Naive thymus-derived CD8-positive, alpha-beta T cell (primary cell): ENCODE data around the gene KIF26A. TPM values are rescaled to one million over a fixed set of nuclear protein-coding genes. Genes with fewer than 3 reads are reported as not detected.
"Not testable (repeated sequence)": the region's sequence is repeated elsewhere in the genome, so short reads cannot be mapped to it uniquely, and the experiment has no call there.

ENCODE experiments used
- ATAC-seq, 2 donors: fragments of 150-1000 bp; cut with Tn5 transposase in 1 of 2; sonication (Bioruptor Pico), chemical (Tn5 transposase) in 1 of 2; 1 replicate in 1 of 2; 2 replicates in 1 of 2; pipeline ENCODE4 v1.10.0; 2021; ENCODE audit warnings: mild to moderate bottlenecking in 2 of 2, moderate library complexity in 2 of 2
- POLR2A ChIA-PET: fragments of 350-600 bp; sonication (Branson Sonifier 250); formaldehyde crosslinking; loops from one replicate; lab custom pipeline; 2021; ENCODE audit warnings: antibody characterized with exemption; lab: Charles Lee
- DNase-seq, 10 donors: peaks; one replicate each; pipeline versions ENCODE4 v3.0.0 to v3.0.0-alpha.2; 2020 to 2022
- H3K27ac Mint-ChIP-seq, 10 donors: one replicate each; pipeline ENCODE4 v1.8.0; 2020 to 2022; ENCODE audit warnings: mild to moderate bottlenecking in 10 of 10, mixed read lengths in 10 of 10, moderate library complexity in 4 of 10, inconsistent platforms in 1 of 10
- H3K27me3 Mint-ChIP-seq, 5 donors: one replicate each; pipeline ENCODE4 v1.8.0; 2021 to 2022; ENCODE audit warnings: mixed read lengths in 5 of 5
- H3K36me3 Mint-ChIP-seq, 3 donors: one replicate each; pipeline ENCODE4 v1.8.0; 2020 to 2022; ENCODE audit warnings: mixed read lengths in 3 of 3, mild to moderate bottlenecking in 2 of 3, inconsistent platforms in 1 of 3
- H3K4me1 Mint-ChIP-seq, 4 donors: one replicate each; pipeline ENCODE4 v1.8.0; 2021 to 2022; ENCODE audit warnings: mixed read lengths in 4 of 4
- H3K4me3 Mint-ChIP-seq, 10 donors: one replicate each; pipeline ENCODE4 v1.8.0; 2020 to 2022; ENCODE audit warnings: mild to moderate bottlenecking in 10 of 10, mixed read lengths in 10 of 10, moderate library complexity in 6 of 10, inconsistent platforms in 1 of 10
- H3K9me3 Mint-ChIP-seq, 9 donors: one replicate each; pipeline ENCODE4 v1.8.0; 2020 to 2022; ENCODE audit warnings: mixed read lengths in 9 of 9, mild to moderate bottlenecking in 3 of 9, inconsistent platforms in 1 of 9, moderate library complexity in 1 of 9
- polyA plus RNA-seq, 3 donors: library from polyadenylated mRNA; unstranded; fragments of 300-500 nt; fragmentation: Illumina TruSeq; gene quantifications; one replicate each; pipeline ENCODE4 v1.2.3, GENCODE V29; 2021
- total RNA-seq, 8 experiments: library from RNA in 2 of 8; stranded (reverse) in 2 of 8; gene quantifications; one replicate each; pipeline ENCODE4 v1.2.3 and lab custom pipeline; 2021 to 2026

Gene KIF26A
- total and polyA plus RNA-seq, 5 experiments from 2014 or later = 0.10 to 0.11 TPM; not detected in 3

GRCh38 chr14:104146651-104147345 is 8.4 kb downstream of the KIF26A start:
- no peak overlapping the region for H3K4me3 Mint-ChIP-seq
- POLR2A ChIA-PET = no interaction called here

GRCh38 chr14:104147346-104148125 is 9.1 kb downstream of the KIF26A start:
- peaks cover 0 to 5% (median 2%) of the 10 kb centered on the region in 4 donors for H3K4me1 Mint-ChIP-seq
- peak overlapping the region in 2 of 10 donors; percentile 18 to 70 for H3K27ac Mint-ChIP-seq
- no peaks in the 10 kb centered on the region for H3K9me3 Mint-ChIP-seq
- DNase-seq (peak in 1 of 10 donors; percentile 49), ATAC-seq (no peak)
- peaks cover 0 to 23% (median 9%) of the 10 kb centered on the region in 5 donors for H3K27me3 Mint-ChIP-seq
- no peaks in the 10 kb centered on the region for H3K36me3 Mint-ChIP-seq
- POLR2A ChIA-PET = no interaction called here
- H3K4me3 Mint-ChIP-seq = no peak overlapping the region

More at GRCh38 chr14:104146651-104147345, 8.4 kb downstream of the KIF26A start:
- Mint-ChIP-seq H3K4me1 (peaks cover 0 to 5% (median 2%) of the 10 kb centered on the region in 4 donors), H3K27me3 (peaks cover 0 to 28% (median 9%) of the 10 kb centered on the region in 5 donors), H3K27ac (no peak overlapping the region), H3K9me3 (no peaks in the 10 kb centered on the region), H3K36me3 (no peaks in the 10 kb centered on the region)
- DNase-seq = peak in 2 of 10 donors; percentile 4 to 55
- no peak for ATAC-seq

GRCh38 chr14:104148433-104149277 is 10.3 kb downstream of the KIF26A start:
- ATAC-seq (no peak), DNase-seq (peak in 1 of 10 donors; percentile 38)
- POLR2A ChIA-PET = no interaction called here
- peak overlapping the region in 2 of 10 donors; percentile 20 to 25 for H3K4me3 Mint-ChIP-seq
- H3K9me3 Mint-ChIP-seq = no peaks in the 10 kb centered on the region
- H3K27me3 Mint-ChIP-seq = peaks cover 0 to 18% (median 8%) of the 10 kb centered on the region in 5 donors
- H3K4me1 Mint-ChIP-seq = peaks cover 0 to 5% (median 1%) of the 10 kb centered on the region in 4 donors
- peak overlapping the region in 2 of 10 donors; percentile 44 to 70 for H3K27ac Mint-ChIP-seq
- no peaks in the 10 kb centered on the region for H3K36me3 Mint-ChIP-seq

GRCh38 chr14:104149278-104149595 is 10.8 kb downstream of the KIF26A start:
- H3K4me3 Mint-ChIP-seq = no peak overlapping the region
- H3K36me3 Mint-ChIP-seq = no peaks in the 10 kb centered on the region
- POLR2A ChIA-PET = no interaction called here
- DNase-seq = no peak
- H3K9me3 Mint-ChIP-seq = no peaks in the 10 kb centered on the region
- H3K27ac Mint-ChIP-seq = no peak overlapping the region
- peaks cover 0 to 5% (median 1%) of the 10 kb centered on the region in 4 donors for H3K4me1 Mint-ChIP-seq
- peaks cover 0 to 18% (median 8%) of the 10 kb centered on the region in 5 donors for H3K27me3 Mint-ChIP-seq
- ATAC-seq = no peak

- DNase-seq (no peak), ATAC-seq (no peak)
- Mint-ChIP-seq H3K4me3 (no peak overlapping the region), H3K36me3 (no peaks in the 10 kb centered on the region), H3K27me3 (peaks cover 0 to 16% (median 8%) of the 10 kb centered on the region in 5 donors), H3K4me1 (peaks cover 0 to 5% (median 1%) of the 10 kb centered on the region in 4 donors), H3K27ac (no peak overlapping the region), H3K9me3 (no peaks in the 10 kb centered on the region)
- POLR2A ChIA-PET = no interaction called here
These were observed 11.3 kb downstream of the KIF26A start for GRCh38 chr14:104149617-104150135.

DNA sequence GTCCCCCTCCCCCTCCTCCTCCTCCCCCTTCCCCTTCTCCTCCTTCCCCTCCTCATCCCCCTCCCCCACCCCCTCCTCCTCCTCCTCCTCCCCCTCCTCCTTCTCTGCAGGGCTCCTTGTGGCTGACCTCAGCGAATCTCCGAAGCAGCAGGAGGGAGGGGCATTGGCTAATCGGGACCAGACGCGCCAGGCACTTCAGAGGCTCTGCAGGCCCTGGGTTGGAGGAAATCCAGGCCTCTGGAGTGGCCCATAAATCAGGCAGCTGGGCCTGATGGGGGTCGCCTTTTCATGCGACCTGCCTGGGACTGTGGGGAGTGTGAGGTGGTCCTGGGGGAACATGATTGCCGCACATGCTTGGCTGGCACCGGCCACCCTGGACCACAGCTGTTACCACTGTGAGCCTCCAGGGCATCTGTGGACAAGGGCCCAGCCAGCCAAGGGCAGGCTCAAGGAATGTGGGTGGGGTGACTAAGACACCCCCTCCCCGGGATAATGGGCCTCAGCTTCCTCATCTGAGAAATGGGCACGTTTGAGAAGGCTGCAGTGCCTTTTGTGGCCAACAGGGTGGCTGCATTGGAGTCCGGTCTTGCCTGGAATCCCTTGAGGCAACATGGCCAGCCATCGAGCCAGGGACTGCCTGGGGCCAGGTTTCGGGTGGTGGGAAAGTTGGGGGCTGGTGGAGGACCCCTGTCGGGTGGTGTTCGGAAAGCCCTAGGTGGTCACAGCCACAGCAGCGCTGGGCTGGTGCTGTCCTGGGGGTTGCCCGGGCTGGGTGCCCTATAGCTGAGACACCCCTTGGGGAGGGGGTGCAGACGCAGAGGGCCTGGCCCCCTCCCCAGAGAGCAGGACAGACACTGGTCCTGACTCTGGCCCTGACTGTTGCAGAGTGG is 12.0 kb downstream of the KIF26A start:
- H3K27me3 Mint-ChIP-seq = peaks cover 0 to 10% (median 8%) of the 10 kb centered on the region in 5 donors
- ATAC-seq (no peak), DNase-seq (no peak)
- H3K4me1 Mint-ChIP-seq = peaks cover 0 to 5% (median 1%) of the 10 kb centered on the region in 4 donors
- no peaks in the 10 kb centered on the region for H3K9me3 Mint-ChIP-seq
- no peaks in the 10 kb centered on the region for H3K36me3 Mint-ChIP-seq
- no peak overlapping the region for H3K27ac Mint-ChIP-seq
- POLR2A ChIA-PET = no interaction called here
- H3K4me3 Mint-ChIP-seq = no peak overlapping the region

DNA sequence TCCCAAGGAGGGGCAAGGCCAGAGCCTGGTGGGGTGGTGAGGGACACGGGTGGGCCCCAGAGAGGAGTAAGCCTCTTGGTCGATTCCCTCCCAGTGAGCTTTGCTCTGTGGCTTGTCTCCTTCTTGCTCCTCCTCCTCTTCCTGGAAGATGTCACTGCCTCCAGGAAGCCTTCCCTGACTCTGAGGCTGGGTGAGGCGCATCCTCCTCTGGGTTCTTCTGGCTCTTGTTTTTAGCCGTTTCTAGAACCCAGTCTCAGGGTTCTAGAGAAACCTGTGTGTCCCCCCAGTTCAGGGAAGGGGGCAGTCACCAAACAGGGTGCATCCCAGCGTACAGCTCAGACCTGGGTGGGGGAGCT is 12.6 kb downstream of the KIF26A start:
- Mint-ChIP-seq H3K27ac (no peak overlapping the region), H3K4me1 (peaks cover 0 to 2% (median under 1%) of the 10 kb centered on the region in 4 donors), H3K36me3 (no peaks in the 10 kb centered on the region), H3K9me3 (no peaks in the 10 kb centered on the region), H3K4me3 (no peak overlapping the region), H3K27me3 (peaks cover 0 to 6% (median 2%) of the 10 kb centered on the region in 5 donors)
- DNase-seq (no peak), ATAC-seq (no peak)
- POLR2A ChIA-PET = no interaction called here

DNA sequence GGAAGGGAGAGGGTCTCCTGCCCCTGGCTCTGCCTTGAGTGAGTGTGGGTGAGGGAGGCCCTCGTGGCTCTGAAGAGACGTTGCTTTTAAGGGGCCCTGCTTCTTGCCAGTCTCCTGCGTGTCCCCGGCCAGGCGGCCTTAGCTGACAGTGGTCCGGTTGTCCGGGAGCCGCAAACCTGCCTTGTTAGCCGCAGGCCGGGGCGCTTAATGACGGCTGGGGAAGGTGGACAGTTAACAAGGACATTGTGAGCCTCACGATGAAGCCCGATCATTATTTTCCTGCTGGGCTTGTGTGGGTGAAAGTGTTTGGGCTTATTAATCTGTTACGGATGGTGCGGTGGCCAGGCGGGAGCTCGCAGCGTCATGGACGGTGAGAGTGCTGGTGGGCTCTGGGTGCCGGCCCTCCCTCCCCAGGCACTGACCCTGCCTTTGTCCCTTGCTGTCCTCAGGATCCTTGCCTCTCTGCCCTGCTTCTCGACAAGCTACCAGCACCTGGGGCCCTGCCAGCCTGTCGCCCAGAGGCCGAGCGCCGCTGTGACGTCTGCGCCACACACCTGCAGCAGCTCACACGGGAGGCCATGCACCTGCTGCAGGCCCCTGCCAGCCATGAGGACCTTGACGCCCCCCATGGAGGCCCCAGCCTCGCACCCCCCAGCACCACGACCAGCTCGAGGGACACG is 13.3 kb downstream of the KIF26A start:
- Mint-ChIP-seq H3K9me3 (no peaks in the 10 kb centered on the region), H3K4me1 (peaks cover 0 to 2% (median 0%) of the 10 kb centered on the region in 4 donors), H3K4me3 (no peak overlapping the region), H3K27me3 (peaks cover 0 to 2% (median 0%) of the 10 kb centered on the region in 5 donors), H3K36me3 (no peaks in the 10 kb centered on the region), H3K27ac (no peak overlapping the region)
- ATAC-seq = no peak
- DNase-seq = no peak
- POLR2A ChIA-PET = no interaction called here

GRCh38 chr14:104152246-104152575 is 13.8 kb downstream of the KIF26A start:
- Mint-ChIP-seq H3K9me3 (no peaks in the 10 kb centered on the region), H3K4me1 (peaks cover 0 to 2% (median 0%) of the 10 kb centered on the region in 4 donors), H3K27me3 (peaks cover 0 to 2% (median 0%) of the 10 kb centered on the region in 5 donors), H3K27ac (no peak overlapping the region), H3K36me3 (no peaks in the 10 kb centered on the region), H3K4me3 (no peak overlapping the region)
- no peak for ATAC-seq
- POLR2A ChIA-PET = no interaction called here
- DNase-seq = no peak

DNA sequence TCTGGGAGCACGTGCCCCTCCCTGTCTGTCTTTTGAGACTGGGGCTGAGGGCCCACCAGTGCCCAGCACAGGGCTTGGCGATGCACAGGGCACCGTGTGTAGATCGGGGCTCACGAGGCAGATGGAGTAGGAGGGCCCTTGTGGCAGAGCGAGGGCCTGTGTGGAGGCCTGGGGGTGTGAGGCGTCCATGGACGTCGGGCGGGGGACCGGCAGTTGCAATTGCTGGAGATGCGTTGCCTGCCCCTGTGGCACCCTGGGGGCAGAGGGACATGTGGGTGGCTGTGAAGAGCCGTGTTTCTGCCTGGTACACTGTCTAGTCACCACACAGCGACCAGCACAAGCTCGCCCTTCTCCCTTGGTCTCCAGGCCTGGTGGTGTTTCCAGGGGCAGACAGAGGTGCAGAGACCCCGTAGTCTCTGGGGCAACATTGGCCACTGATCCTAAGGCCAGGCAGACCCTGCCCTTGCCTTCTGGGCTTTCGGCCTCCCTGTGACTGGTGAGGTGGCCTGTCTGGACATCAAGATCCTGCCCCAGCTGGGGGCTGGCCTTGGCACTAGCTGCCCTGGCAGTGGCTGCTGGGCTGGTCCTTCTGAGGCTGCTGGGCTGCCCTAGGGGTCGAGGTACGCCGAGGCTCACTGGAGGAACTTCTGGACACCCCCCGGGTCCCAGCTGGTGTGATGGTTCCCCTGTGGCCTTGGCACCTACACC is 14.5 kb downstream of the KIF26A start:
- ATAC-seq (no peak), DNase-seq (no peak)
- Mint-ChIP-seq H3K36me3 (no peaks in the 10 kb centered on the region), H3K9me3 (no peaks in the 10 kb centered on the region), H3K4me1 (peaks cover 0 to 2% (median 0%) of the 10 kb centered on the region in 4 donors), H3K27me3 (peaks cover 0 to 2% (median 0%) of the 10 kb centered on the region in 5 donors), H3K4me3 (no peak overlapping the region), H3K27ac (no peak overlapping the region)
- POLR2A ChIA-PET = no interaction called here

GRCh38 chr14:104153394-104153755 is 15.0 kb downstream of the KIF26A start:
- POLR2A ChIA-PET, H3K4me1 Mint-ChIP-seq, H3K9me3 Mint-ChIP-seq, ATAC-seq, H3K27ac Mint-ChIP-seq, H3K4me3 Mint-ChIP-seq, H3K27me3 Mint-ChIP-seq, H3K36me3 Mint-ChIP-seq, DNase-seq: not testable (repeated sequence)
